H1 (cell line): Measurements from ENCODE around the gene TCF19.
"Not testable (repeated sequence)": the region's sequence is repeated elsewhere in the genome, so short reads cannot be mapped to it uniquely, and the experiment has no call there.

Source experiments
- BACH1 ChIP-seq: IDR thresholded peaks from 2 replicates; pipeline ENCODE4 v1.6.1; 2012; ENCODE audit warnings: low read length, improper control_type of control experiment
- BRCA1 ChIP-seq: IDR thresholded peaks from 2 replicates; pipeline ENCODE4 v1.6.1; 2012; ENCODE audit warnings: low read depth, low read length, improper control_type of control experiment
- CEBPB ChIP-seq: IDR thresholded peaks from 2 replicates; pipeline ENCODE4 v1.6.1; 2012; ENCODE audit warnings: low read depth, low read length
- CREB1 ChIP-seq: IDR thresholded peaks from 2 replicates; pipeline ENCODE4 v1.6.1; 2012; ENCODE audit warnings: inconsistent platforms
- CTCF ChIP-seq, 3 experiments: IDR thresholded peaks; 1 replicate in 2 of 3; 2 replicates in 1 of 3; pipeline versions ENCODE4 v1.5.1 to v1.6.1; 2011; ENCODE audit warnings: low read length in 3 of 3, mild to moderate bottlenecking in 3 of 3, inconsistent platforms in 2 of 3, low read depth in 1 of 3, moderate library complexity in 1 of 3; ENCODE audit not compliant: insufficient read depth in 1 of 3; ENCODE audit errors: control extremely low read depth in 1 of 3
- EP300 ChIP-seq, 2 experiments: IDR thresholded peaks; 1 replicate in 1 of 2; 2 replicates in 1 of 2; pipeline ENCODE4 v1.6.1; 2011 to 2012; ENCODE audit warnings: low read depth in 2 of 2, low read length in 2 of 2, mild to moderate bottlenecking in 2 of 2, borderline replicate concordance in 1 of 2, inconsistent platforms in 1 of 2, moderate library complexity in 1 of 2
- EZH2 ChIP-seq: fragments of 200-600 bp; sonication (generic); IDR thresholded peaks from 2 replicates; pipeline ENCODE4 v1.7.1; 2012; ENCODE audit warnings: low read depth, mild to moderate bottlenecking, moderate library complexity, low read length, inconsistent platforms; ENCODE audit not compliant: severe bottlenecking
- POLR2AphosphoS5 ChIP-seq: IDR thresholded peaks from 2 replicates; pipeline ENCODE4 v1.6.1; 2011; ENCODE audit warnings: low read depth, low read length

GRCh38 chr6:31164475-31165063 is 6.2 kb downstream of the TCF19 start:
- not testable (repeated sequence) for TF ChIP-seq CTCF (IDR thresholded peaks at IDR 0.05; ENCODE audit: control extremely low read depth in 1 of 3, insufficient read depth in 1 of 3, low read depth in 1 of 3, low read length in 3 of 3); EZH2; EP300 (IDR thresholded peaks at IDR 0.05; ENCODE audit: borderline replicate concordance in 1 of 2, low read depth in 2 of 2, low read length in 2 of 2); CREB1; BACH1; CEBPB; BRCA1; POLR2AphosphoS5
